ENCODE measurements around the gene HAGH. TPM values are rescaled to one million over a fixed set of nuclear protein-coding genes. Genes with fewer than 3 reads are reported as not detected.

HAGH gene
- total RNA-seq, result 89.5 and 114 TPM in 2 replicates

DNA sequence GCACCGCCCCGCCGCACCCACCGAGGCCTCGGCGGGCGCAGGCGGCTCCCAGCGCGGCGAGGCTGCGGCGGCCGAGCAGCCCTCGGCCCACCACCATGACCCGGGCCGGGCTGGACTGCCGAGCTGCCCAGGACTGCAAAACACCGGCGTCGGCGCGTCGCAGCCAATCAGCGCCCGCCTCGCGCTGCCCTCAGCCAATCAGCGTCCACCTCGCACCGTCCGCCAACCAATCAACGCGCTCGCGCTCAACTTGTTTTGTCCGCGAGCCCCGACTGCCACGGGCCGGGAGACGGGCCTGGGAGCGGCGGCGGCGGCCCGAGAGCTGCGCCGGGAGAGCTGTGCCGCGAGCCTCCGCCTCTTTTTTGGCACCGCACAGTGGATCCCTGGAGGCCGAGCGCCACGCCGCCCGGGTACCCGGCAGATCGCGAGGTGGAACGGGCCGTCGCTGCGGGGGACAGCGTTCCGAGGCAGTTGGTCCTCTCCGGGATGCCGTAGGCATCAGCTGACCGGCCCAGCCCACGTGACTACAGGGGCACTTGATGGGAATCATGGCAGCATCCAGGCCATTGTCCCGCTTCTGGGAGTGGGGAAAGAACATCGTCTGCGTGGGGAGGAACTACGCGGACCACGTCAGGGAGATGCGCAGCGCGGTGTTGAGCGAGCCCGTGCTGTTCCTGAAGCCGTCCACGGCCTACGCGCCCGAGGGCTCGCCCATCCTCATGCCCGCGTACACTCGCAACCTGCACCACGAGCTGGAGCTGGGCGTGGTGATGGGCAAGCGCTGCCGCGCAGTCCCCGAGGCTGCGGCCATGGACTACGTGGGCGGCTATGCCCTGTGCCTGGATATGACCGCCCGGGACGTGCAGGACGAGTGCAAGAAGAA, at the start of gene HAGH, which contains the start of gene FAHD1:
Gene HAGH (minus strand): TSS at position 135 of the 883 bp plus-strand sequence. CDS start 38 bp downstream, at position 97.
Gene FAHD1 (plus strand): TSS at position 516 of the 883 bp plus-strand sequence. CDS start 33 bp downstream, at position 549.

GRCh38 chr16:1871974-1872635, 45.5 kb upstream of the HAGH start, which contains the start of gene MEIOB:
Gene MEIOB (minus strand): TSS chr16:1872164. CDS start chr16:1868175, 3,989 bp downstream.

DNA sequence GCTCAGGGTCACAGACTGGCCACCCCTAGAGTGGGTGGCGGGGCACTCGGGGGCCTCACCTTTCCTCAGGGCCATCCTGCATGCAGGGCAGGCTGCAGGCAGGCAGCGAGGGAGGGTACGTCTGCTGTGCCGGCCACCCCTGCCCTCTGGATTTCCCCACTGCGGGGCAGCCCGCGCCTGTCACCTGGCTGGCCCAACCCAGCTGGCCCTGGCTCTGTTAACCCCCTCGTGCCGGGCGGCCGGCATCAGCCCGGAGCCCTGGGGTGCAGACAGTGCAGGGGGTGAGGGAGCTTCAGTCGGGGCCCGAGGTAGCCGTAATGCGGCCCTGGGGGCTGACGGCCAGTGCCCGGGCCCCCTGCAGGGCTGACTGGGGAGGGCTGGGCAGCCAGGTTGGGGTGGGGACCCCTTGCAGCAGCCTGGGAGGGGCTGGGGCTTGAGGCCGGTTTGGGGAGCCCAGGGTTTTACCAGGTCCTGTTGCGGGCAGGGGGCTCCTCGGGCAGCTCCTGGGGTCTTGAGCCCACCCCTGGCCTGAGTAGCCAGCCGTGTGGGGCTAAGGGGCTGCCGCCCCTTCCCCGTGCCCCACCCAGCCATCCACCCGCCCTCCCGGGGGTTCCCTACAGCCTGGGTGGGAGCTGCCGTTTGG, 32.9 kb downstream of the HAGH start, which contains the start of gene IGFALS:
Gene IGFALS (minus strand): TSS at position 128 of the 643 bp plus-strand sequence. CDS start 53 bp downstream, at position 75.

GRCh38 chr16:1782408-1783264, 44.0 kb downstream of the HAGH start, which contains the start of the genes NUBP2 and SPSB3:
Gene NUBP2 (plus strand): TSS chr16:1782960. CDS start chr16:1783021, 61 bp downstream.
Gene SPSB3 (minus strand): TSS chr16:1782571. CDS start chr16:1781483, 1,088 bp downstream.

DNA sequence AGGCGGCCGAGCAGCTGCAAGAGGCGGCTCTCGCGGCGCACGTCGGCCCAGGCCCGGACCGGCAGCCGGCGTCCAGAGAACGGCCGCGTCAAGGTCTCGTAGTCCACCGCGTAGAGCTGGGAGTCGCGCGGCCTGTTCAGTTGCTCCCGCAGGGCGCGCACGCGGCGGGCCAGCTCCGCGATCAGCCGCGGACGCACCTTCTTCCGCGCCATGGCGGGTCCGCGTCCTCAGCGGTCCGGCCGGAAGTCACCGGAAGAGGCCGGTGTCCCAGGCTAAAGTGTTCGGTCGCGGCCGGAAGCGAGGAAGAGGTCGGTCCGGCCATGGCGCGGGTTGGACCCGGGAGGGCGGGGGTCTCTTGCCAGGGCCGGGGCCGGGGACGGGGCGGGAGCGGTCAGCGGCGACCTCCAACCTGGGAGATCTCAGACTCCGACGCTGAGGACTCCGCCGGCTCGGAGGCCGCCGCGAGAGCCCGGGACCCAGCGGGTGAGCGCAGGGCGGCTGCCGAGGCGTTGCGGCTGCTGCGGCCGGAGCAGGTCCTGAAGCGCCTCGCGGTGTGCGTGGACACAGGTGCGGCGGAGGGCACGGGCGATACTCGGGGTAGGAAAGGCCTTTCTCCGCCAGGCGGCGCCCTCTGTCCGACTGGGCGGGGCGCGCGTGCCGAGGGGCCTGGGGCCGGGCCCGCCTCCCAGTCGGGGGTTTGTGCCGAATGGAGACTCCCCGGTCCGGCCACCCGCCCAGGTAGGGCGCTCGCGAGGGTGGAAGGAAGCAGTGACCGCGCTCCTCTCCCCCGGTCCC, 53.5 kb downstream of the HAGH start, which contains the start of gene MRPS34:
Gene MRPS34 (minus strand): TSS at position 227 of the 795 bp plus-strand sequence. CDS start 15 bp downstream, at position 212.

DNA sequence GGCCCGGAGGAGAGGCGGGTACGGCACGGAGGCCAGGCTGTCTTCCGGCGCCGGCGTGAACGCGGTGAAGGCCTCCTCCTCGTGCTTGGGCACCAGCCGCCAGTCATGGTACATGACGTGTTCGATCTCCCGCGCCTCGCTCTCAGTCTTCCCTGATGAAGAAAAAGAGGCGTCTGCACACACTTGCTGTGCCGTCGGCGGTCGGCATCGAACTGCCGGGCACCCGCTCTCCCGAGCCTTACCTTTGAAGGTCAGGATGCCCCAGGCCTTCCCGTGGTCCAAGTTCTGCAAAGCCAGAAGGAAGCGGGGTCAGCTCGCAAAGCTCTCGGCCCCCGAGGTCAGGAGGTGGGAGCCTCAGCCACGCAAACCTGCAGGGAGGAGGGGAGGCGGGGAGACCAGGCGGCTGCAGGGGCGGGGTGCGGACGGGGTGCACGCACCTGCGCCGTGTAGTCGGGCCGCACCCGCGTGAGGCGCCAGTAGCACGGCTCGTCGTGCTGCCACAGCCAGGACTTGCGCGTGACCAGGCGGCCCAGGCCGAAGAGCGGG, 54.2 kb downstream of the HAGH start, which contains the start of gene EME2:
Gene EME2 (plus strand): TSS at position 449 of the 546 bp plus-strand sequence. CDS start 418 bp downstream, outside the sequence.

DNA sequence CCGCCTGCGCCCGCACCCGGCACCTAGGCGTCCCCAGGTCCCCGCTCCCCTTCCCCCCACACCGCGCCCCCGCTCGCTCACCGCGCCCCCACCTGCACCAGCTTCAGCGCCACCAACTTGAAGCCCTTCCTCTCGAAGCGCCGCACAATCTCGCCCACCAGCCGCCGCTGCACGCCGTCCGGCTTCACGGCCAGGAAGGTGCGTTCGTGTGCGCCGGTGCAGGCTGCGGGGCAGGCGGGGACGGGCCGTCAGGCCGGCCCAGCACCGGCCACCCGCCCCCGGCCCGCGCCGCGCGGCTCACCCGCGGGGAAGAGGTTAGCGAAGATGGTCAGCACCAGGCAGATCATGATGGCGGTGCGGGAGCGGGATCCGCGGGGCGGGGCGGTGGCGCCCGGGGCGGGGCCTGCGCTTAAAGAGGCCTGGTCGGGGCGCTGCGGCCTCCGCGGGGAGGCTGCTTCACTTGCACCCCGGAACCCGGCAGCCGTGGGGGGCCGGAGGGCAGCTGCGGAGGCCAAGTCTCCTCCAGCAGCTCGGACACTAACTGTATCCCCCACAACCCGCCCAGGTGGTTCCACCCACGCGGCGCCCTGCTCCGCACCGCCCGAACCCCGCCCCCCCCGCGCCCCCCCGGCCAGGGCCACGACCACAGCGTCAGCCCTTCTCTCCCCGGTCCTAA, 55.3 kb downstream of the HAGH start, which contains the start of gene NME3:
Gene NME3 (minus strand): TSS at position 356 of the 676 bp plus-strand sequence. CDS start 9 bp downstream, at position 347.

Other genes starting within 250 kb of the HAGH start
- 8.5 and 35.9 TPM in 2 replicates for gene IFT140, start 214.8 kb downstream of the HAGH start, total RNA-seq
- 8.5 and 10.3 TPM in 2 replicates for gene CRAMP1, start 214.5 kb downstream of the HAGH start, total RNA-seq
- gene JPT2, start 148.5 kb downstream of the HAGH start, total RNA-seq, result 119 and 173 TPM in 2 replicates
- gene MAPK8IP3, start 120.6 kb downstream of the HAGH start, total RNA-seq, result 25.1 and 61.5 TPM in 2 replicates
- 61.8 and 131 TPM in 2 replicates for gene NME3, start 55.3 kb downstream of the HAGH start, total RNA-seq
- gene EME2, start 54.0 kb downstream of the HAGH start, total RNA-seq, result 4.7 and 7.7 TPM in 2 replicates
- gene MRPS34, start 53.7 kb downstream of the HAGH start, total RNA-seq, result 108 and 161 TPM in 2 replicates
- gene SPSB3, start 44.3 kb downstream of the HAGH start, total RNA-seq, result 37.5 and 99.8 TPM in 2 replicates
- gene NUBP2, start 43.9 kb downstream of the HAGH start, total RNA-seq, result 86.8 and 113 TPM in 2 replicates
- gene IGFALS, start 33.1 kb downstream of the HAGH start, total RNA-seq, result 0.25 TPM in 1 of 2 replicates, not detected in the other
- gene FAHD1, start 381 bp upstream of the HAGH start, total RNA-seq, result 77.9 and 83.8 TPM in 2 replicates
- gene MEIOB, start 45.3 kb upstream of the HAGH start, total RNA-seq, result 3.6 and 3.8 TPM in 2 replicates
- not detected in 2 replicates for gene HS3ST6, start 91.6 kb upstream of the HAGH start, total RNA-seq
- 20.5 and 27.7 TPM in 2 replicates for gene MSRB1, start 116.4 kb upstream of the HAGH start, total RNA-seq
- gene RPL3L, start 127.9 kb upstream of the HAGH start, total RNA-seq, result not detected in 2 replicates
- gene NDUFB10, start 132.7 kb upstream of the HAGH start, total RNA-seq, result 334 and 388 TPM in 2 replicates
- 4,197 and 4,785 TPM in 2 replicates for gene RPS2, start 138.0 kb upstream of the HAGH start, total RNA-seq
- 0.16 TPM in 1 of 2 replicates, not detected in the other for gene RNF151, start 140.0 kb upstream of the HAGH start, total RNA-seq
- 56.8 and 104 TPM in 2 replicates for gene TBL3, start 145.2 kb upstream of the HAGH start, total RNA-seq
- 0.25 TPM in 1 of 2 replicates, not detected in the other for gene NOXO1, start 154.6 kb upstream of the HAGH start, total RNA-seq
- 31.9 and 34.9 TPM in 2 replicates for gene GFER, start 157.4 kb upstream of the HAGH start, total RNA-seq
- 4.6 and 10.0 TPM in 2 replicates for gene SYNGR3, start 163.1 kb upstream of the HAGH start, total RNA-seq
- gene ZNF598, start 183.0 kb upstream of the HAGH start, total RNA-seq, result 42.7 and 46.6 TPM in 2 replicates
- gene NPW, start 193.0 kb upstream of the HAGH start, total RNA-seq, result 4.4 and 5.7 TPM in 2 replicates
- gene NHERF2, start 200.1 kb upstream of the HAGH start, total RNA-seq, result 60.3 and 91.9 TPM in 2 replicates
- gene NTHL1, start 221.0 kb upstream of the HAGH start, total RNA-seq, result 45.1 and 63.7 TPM in 2 replicates
- 53.8 and 113 TPM in 2 replicates for gene TSC2, start 221.2 kb upstream of the HAGH start, total RNA-seq